ENCODE results near the gene NSUN5.
"Not testable (repeated sequence)": the region's sequence is repeated elsewhere in the genome, so short reads cannot be mapped to it uniquely, and the experiment has no call there.

- not testable (repeated sequence) for TF ChIP-seq EZH2 (IDR thresholded peaks at IDR 0.05; ENCODE audit: borderline replicate concordance, insufficient read depth, low read length, poor library complexity, severe bottlenecking); POLR2AphosphoS5 (IDR thresholded peaks at IDR 0.05)
- TF ChIP-seq, protein P1, sequence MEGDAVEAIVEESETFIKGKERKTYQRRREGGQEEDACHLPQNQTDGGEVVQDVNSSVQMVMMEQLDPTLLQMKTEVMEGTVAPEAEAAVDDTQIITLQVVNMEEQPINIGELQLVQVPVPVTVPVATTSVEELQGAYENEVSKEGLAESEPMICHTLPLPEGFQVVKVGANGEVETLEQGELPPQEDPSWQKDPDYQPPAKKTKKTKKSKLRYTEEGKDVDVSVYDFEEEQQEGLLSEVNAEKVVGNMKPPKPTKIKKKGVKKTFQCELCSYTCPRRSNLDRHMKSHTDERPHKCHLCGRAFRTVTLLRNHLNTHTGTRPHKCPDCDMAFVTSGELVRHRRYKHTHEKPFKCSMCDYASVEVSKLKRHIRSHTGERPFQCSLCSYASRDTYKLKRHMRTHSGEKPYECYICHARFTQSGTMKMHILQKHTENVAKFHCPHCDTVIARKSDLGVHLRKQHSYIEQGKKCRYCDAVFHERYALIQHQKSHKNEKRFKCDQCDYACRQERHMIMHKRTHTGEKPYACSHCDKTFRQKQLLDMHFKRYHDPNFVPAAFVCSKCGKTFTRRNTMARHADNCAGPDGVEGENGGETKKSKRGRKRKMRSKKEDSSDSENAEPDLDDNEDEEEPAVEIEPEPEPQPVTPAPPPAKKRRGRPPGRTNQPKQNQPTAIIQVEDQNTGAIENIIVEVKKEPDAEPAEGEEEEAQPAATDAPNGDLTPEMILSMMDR (IDR thresholded peaks at IDR 0.05; ENCODE audit: poor library complexity, severe bottlenecking), result not testable (repeated sequence)
Measured at GRCh38 chr7:73266719-73267368, 41.8 kb downstream of the NSUN5 start.
